GM18909 (cell line): Measurements from ENCODE around the gene TPRN.

Source experiments
- ATAC-seq: cut with Tn5 transposase; IDR thresholded peaks from one replicate; pipeline ENCODE4 v1.9.1; 2021; ENCODE audit warnings: mild to moderate bottlenecking; ENCODE audit not compliant: unreplicated experiment, poor library complexity

Gene TPRN

DNA sequence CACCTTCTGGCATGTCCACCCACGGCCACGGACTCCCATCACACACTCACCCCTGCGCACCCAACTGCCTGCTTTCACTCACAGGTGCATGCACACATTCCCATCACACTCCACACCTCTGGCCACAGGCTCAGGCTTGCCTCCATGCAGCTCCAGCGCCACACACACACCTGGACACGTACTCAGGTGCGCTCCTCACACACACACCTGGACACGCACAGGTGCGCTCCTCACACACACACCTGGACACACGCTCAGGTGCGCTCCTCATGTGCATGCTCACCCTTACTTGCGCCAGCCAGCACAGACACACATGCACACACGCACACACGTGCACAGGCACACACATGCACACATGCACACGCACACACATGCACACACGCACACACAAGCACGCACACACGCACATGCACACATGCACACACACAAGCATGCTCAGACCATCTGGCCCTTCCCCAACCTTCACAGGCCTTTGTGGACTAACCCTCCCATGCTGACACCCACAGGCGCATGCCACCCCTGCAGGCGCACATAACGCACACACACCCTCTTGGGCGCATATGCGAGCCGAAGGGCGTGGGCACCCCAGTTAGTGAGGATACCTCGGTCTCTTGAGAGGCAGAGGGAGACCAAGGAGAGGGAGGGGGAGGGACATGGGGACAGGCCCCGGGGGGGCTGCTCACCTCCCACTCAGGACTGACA is 53.3 kb downstream of the TPRN start:
- ATAC-seq: no peak

DNA sequence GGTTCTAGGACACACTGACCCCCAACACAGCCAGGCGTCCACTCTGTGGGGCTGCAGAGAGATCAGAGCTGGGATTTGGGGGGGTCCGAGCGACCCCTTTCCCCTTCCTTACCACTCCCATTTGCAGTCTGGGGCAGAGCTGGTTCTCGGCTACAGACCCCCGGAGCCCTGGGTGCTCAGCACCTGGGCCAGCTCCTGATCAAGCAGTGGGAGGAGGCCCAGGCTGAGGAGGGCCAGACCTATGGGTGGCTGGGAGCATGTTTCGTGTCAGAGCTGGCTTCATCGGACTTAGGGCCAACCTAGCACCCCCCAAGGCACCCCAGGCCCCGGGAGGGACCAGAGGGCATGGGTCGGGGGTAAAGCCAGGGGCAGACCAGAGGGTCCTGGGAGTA is 54.0 kb downstream of the TPRN start:
- ATAC-seq: no peak

DNA sequence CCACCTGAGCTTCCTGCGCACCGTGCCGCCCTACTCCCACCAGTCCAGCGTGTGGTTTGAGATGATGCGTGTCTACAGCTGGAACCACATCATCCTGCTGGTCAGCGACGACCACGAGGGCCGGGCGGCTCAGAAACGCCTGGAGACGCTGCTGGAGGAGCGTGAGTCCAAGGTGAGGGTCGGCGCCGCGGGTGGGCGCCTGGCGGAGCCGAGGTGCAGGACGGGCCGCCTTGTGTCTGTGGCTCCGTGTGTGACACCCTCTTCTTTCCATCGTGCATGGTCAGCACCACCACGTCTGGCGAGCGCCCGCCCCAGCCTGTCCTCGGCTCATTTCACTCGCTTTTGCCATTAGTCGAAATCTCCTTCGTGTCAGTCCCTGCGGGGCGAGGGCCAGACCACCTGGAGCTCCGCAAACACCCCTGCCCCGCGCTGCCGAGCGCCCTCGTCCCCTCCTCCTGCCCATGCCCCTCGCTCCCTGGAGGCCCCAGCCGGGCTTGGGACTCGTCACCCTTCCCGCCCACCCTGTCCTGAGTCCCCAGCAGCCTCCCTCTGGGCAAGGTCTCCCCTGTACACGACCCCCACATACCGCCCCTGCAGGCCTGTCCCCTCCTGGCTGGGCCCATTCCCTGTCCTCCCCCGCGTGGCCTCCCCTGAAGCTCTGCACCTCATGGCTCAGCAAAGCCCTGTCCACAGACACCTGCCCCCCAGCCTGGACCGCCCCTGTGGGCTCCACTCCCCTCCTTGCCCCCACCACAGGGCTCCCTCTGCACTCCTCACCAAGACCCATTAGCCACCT is 54.6 kb downstream of the TPRN start:
- no peak for ATAC-seq

DNA sequence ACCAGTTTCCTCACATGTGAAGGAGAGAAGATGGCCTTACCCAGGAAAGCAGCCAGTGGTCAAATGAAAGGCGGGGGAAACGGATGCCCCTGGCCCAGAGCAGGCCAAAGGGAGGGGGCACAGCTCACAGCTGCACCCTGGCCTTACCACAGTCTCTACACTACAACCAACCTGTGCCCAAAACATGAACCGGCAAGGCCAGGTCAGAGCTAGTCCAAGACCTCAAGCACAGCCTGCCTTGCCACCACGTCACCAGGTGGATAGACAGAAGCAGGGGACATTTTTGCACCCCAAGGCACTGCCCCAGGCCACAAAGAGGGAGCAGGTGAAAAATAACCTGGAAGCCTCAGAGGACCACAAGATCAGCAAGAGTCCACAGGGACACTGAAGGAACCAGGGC is 57.1 kb downstream of the TPRN start:
- no peak for ATAC-seq

DNA sequence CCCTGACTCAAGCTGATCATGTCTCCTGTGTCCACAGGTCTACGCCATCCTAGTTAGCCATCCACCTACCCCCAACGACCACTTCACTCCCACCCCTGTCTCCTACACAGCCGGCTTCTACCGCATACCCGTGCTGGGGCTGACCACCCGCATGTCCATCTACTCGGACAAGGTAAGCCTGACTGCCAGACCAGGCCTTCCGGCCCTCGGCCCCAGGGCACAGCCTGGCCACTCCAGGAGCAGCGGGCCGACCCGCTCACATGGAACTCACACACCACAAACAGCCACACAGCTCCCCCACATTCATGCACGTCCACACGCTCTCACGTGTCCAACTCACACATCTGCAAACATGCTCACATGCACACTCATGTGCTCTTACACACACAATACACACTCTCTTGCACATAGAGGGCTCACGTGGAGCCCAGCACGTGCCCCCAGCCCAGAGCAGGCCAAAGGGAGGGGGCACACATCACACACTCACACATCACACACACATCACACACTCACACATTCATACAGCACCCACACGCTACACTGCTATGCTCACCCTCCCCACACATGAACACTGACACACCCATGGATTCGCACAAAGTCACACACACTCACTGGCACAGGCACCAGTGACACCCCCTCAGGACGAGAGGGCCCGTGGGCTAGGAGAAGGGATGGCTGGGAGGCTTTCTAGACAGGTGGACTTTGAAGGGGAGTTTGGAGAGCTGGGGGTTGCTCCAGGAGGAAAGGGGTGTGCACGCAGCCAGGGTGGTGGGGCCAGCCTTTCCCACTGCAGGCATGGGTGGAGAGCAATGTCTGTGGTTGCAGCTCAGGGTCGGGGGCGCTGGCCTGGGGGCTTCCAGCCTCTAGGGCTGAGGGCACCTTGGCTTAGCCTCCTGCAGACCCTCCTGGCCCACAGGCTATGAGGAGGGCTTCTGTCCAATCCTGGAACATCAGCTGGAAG is 58.3 kb downstream of the TPRN start:
- ATAC-seq: no peak
